Left ventricle myocardium inferior (tissue), 1 donor: Measurements from ENCODE around the gene AMBP. TPM values are rescaled to one million over a fixed set of nuclear protein-coding genes. Genes with fewer than 3 reads are reported as not detected.

ENCODE experiments used
- DNase-seq: peaks from one replicate; pipeline ENCODE4 v3.0.0-alpha.2; 2020
- H3K27ac ChIP-seq: fragments of 200-600 bp; replicated peaks from 2 replicates; pipeline ENCODE4 v1.8.0; 2021
- H3K27me3 ChIP-seq: fragments of 200-600 bp; 2 replicates; pipeline ENCODE4 v1.8.0; 2021; ENCODE audit warnings: low read depth
- H3K36me3 ChIP-seq: fragments of 200-600 bp; 2 replicates; pipeline ENCODE4 v1.8.0; 2021
- H3K4me1 ChIP-seq: fragments of 200-600 bp; 2 replicates; pipeline ENCODE4 v1.8.0; 2021
- H3K4me3 ChIP-seq: fragments of 200-600 bp; 2 replicates; pipeline ENCODE4 v1.8.0; 2021; ENCODE audit warnings: mild to moderate bottlenecking, moderate library complexity
- H3K9me3 ChIP-seq: fragments of 200-600 bp; replicated peaks from 2 replicates; pipeline ENCODE4 v1.8.0; 2021
- CTCF ChIP-seq: fragments of 200-600 bp; IDR thresholded peaks from 2 replicates; pipeline ENCODE4 v1.8.0; 2021; ENCODE audit warnings: antibody characterized with exemption, mild to moderate bottlenecking, borderline replicate concordance
- intact Hi-C: fragments of 100-400 bp; cut with micrococcal nuclease; formaldehyde crosslinking; loops from one replicate; pipeline ENCODE4 v1.11.0; 2022
- total RNA-seq: library from RNA; stranded (reverse); fragmentation: NEBNext Ultra II Directional; extraction: Animal tissue kit (Norgen Biotek cat#: 25700); gene quantifications from one replicate; pipeline ENCODE4 v1.2.1, GENCODE V29; 2021
- donor health status: DM: no; HTN: yes; CAD: no; lungs with severe emphysema.

The AMBP gene
- total RNA-seq, 1 donor from 2014 or later = not detected

- Histone ChIP-seq H3K9me3 (no peaks in the 10 kb centered on the region), H3K27me3 (peaks cover 33% of the 10 kb centered on the region), H3K27ac (peak overlapping the region; percentile 69), H3K4me3 (no peak overlapping the region), H3K4me1 (peaks cover 27% of the 10 kb centered on the region), H3K36me3 (no peaks in the 10 kb centered on the region)
- TF ChIP-seq CTCF = no peak
- intact Hi-C loops = no loop called here
- DNase-seq = no peak
Measured at GRCh38 chr9:114114364-114114763, 36.3 kb upstream of the AMBP start.

DNA sequence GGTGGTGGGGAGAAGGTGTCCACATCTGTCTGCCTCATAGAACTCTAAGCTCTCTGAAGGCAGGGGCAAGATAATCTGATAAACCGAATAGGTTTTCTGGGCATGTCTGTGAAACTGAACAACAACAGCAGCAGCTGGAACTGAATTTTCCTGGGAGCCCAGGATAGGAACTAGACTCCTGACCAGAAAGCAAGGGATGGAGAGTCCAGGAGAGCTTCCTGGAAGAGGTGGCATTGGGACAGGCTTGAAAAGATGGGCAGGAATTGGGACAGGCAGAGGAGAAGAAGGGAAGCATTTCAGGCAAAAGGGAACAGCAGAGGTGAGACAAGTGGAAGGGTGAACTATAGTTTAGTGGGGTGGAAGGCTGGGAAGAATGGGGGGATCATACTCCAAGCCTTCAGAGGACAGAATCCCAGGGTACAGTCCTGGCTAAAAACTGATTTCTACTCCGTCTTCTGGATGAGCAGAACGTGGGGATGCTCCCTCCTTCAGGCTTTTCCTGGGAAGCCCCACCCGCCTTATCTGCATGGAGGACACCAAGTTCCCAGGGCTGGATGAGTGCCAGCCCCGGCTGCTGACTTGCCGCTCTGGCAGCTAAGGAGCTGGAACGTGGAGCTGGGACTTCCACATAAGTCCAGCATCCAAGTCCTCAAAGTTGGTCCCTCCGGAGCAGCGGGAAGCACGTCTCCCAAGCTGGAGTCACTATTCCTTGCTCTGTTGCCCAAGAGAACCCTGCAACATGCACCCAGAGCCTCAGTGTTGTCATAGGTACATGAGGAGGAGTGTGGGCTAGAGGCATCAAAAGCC lies 34.9 kb upstream of the AMBP start:
- no peaks in the 10 kb centered on the region for H3K9me3 ChIP-seq
- TF ChIP-seq CTCF = no peak
- H3K27ac ChIP-seq = peak overlapping the region; percentile 69
- DNase-seq = peak; percentile 89
- H3K27me3 ChIP-seq = peaks cover 31% of the 10 kb centered on the region
- no peaks in the 10 kb centered on the region for H3K36me3 ChIP-seq
- H3K4me3 ChIP-seq = no peak overlapping the region
- H3K4me1 ChIP-seq = peaks cover 27% of the 10 kb centered on the region
- intact Hi-C loops = no loop called here

DNA sequence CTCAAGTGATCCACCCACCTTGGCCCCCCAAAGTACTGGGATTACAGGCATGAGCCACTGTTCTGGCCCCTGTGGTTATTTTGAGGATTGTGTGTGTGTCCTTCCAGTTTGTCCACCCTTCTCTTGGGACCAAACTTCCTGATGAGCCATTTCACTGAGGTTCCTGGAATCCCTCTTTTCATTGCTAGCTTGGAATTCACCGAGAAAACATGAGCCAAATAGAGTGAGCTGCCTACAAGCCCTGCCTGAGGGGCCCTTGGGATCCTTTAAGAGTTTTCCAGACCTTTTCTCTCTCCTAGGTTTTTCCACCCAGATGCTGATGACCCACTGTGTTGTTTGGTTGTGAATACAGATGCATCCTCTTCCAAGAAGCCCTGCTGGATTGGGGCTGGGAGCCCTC lies 34.2 kb upstream of the AMBP start:
- Histone ChIP-seq H3K9me3 (no peaks in the 10 kb centered on the region), H3K36me3 (no peaks in the 10 kb centered on the region), H3K4me1 (peaks cover 27% of the 10 kb centered on the region), H3K27ac (peak overlapping the region; percentile 69), H3K4me3 (no peak overlapping the region), H3K27me3 (peaks cover 24% of the 10 kb centered on the region)
- intact Hi-C loops = no loop called here
- TF ChIP-seq CTCF = no peak
- no peak for DNase-seq

DNA sequence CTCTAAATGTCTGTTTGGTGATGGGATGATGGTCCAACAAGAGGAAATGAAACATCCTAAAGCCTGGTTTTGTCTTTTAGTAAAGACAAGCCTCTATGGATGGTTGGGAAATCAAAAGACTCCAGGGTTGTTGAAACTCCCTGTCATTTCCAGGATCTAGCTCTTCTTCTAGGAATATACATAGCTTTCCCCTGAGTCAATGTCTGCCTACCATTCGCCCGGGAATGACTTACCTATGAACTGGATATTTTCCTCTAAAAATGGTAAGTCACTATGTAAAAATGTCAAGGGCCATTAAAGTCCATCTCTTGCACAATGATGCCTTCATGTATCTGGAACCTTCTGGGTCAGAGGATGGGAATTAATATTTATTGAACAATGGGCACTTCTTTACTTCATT lies 32.1 kb upstream of the AMBP start:
- Histone ChIP-seq H3K4me3 (no peak overlapping the region), H3K27me3 (peaks cover 10% of the 10 kb centered on the region), H3K4me1 (peaks cover 19% of the 10 kb centered on the region), H3K9me3 (no peaks in the 10 kb centered on the region), H3K36me3 (no peaks in the 10 kb centered on the region), H3K27ac (no peak overlapping the region)
- DNase-seq = no peak
- TF ChIP-seq CTCF = no peak
- intact Hi-C loops = no loop called here

DNA sequence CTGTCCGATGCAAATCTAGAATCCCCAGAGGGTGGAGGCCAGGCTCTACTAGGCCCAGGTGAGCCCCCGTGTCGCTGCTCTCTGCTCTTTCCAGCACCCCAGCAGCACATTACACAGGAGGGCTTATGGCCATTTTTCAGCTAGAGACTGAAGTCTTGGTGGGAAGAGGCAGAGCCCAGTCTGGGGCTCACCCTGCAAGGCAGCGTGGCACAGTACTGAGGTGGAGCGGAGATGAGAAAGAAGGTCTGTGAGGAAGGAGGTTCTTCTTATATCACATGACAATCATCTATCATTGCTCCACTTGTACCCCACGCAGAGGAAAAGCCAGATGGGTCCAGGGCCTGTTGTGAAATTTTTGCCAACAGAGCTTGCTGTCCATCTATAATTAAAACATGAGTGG lies 31.0 kb upstream of the AMBP start:
- no peaks in the 10 kb centered on the region for H3K9me3 ChIP-seq
- intact Hi-C loops = loop anchor here (5.0 kb wide), 1 partner anchor 183 kb away; no protein-coding TSS in a partner anchor
- H3K4me3 ChIP-seq = no peak overlapping the region
- H3K4me1 ChIP-seq = peaks cover 17% of the 10 kb centered on the region
- no peak for DNase-seq
- peaks cover 11% of the 10 kb centered on the region for H3K27me3 ChIP-seq
- TF ChIP-seq CTCF = no peak
- no peaks in the 10 kb centered on the region for H3K36me3 ChIP-seq
- H3K27ac ChIP-seq = peak overlapping the region; percentile 50
